ENCODE results near the gene TMEM59. TPM values are rescaled to one million over a fixed set of nuclear protein-coding genes. Genes with fewer than 3 reads are reported as not detected.
"Not testable (repeated sequence)": the region's sequence is repeated elsewhere in the genome, so short reads cannot be mapped to it uniquely, and the experiment has no call there.

The TMEM59 gene
- total RNA-seq, 1 experiment from 2014 or later, result 239 TPM

- no peak overlapping the region for H3K4me3 ChIP-seq
- CTCF ChIA-PET, result no interaction called here
- no peak overlapping the region for H2AFZ ChIP-seq
Measured at GRCh38 chr1:54028306-54029251, 24.4 kb downstream of the TMEM59 start.

GRCh38 chr1:54027848-54028247 lies 25.2 kb downstream of the TMEM59 start:
- Histone ChIP-seq H3K27me3 (ENCODE audit: insufficient read depth, low read depth) (no peaks in the 10 kb centered on the region), H4K20me1 (ENCODE audit: insufficient read depth) (no peaks in the 10 kb centered on the region), H3K27ac (no peak overlapping the region), H3K4me3 (no peak overlapping the region), H3K79me2 (ENCODE audit: low read depth) (no peaks in the 10 kb centered on the region), H3K36me3 (ENCODE audit: low read depth) (no peaks in the 10 kb centered on the region), H3K4me1 (replicated peaks; ENCODE audit: insufficient read depth) (no peaks in the 10 kb centered on the region), H2AFZ (no peak overlapping the region), H3K9me2 (ENCODE audit: insufficient read depth) (no peaks in the 10 kb centered on the region), H3F3A (ENCODE audit: insufficient read depth, low read depth) (peaks cover 7% of the 10 kb centered on the region; the same call in 1 of the 2 replicates), H3K4me2 (no peak overlapping the region), H3K9me3 (ENCODE audit: insufficient read depth, low read depth) (no peaks in the 10 kb centered on the region)
- no peak for DNase-seq
- ChIA-PET POLR2A (ENCODE audit: unreplicated experiment) (no interaction called here), CTCF (no interaction called here)
- BruUV-seq (replicated peaks), result no TSS peak
- no peak for TF ChIP-seq CTCF (conservative IDR thresholded peaks at IDR 0.05)
- TF ChIP-seq EZH2 (IDR thresholded peaks at IDR 0.05; ENCODE audit: low read depth), result no peak
- intact Hi-C loops (cut with micrococcal nuclease; ENCODE audit: unreplicated experiment), result no loop called here

More at GRCh38 chr1:54028306-54029251, 24.4 kb downstream of the TMEM59 start:
- Histone ChIP-seq H3F3A (ENCODE audit: insufficient read depth, low read depth) (peaks cover 7% of the 10 kb centered on the region; the same call in 1 of the 2 replicates), H3K27me3 (ENCODE audit: insufficient read depth, low read depth) (no peaks in the 10 kb centered on the region), H3K9me3 (ENCODE audit: insufficient read depth, low read depth) (no peaks in the 10 kb centered on the region), H3K27ac (no peak overlapping the region), H4K20me1 (ENCODE audit: insufficient read depth) (no peaks in the 10 kb centered on the region), H3K79me2 (ENCODE audit: low read depth) (no peaks in the 10 kb centered on the region), H3K4me1 (replicated peaks; ENCODE audit: insufficient read depth) (no peaks in the 10 kb centered on the region), H3K36me3 (ENCODE audit: low read depth) (no peaks in the 10 kb centered on the region), H3K9me2 (ENCODE audit: insufficient read depth) (no peaks in the 10 kb centered on the region), H3K4me2 (no peak overlapping the region)
- no peak for DNase-seq
- no TSS peak for BruUV-seq (replicated peaks)
- TF ChIP-seq CTCF (conservative IDR thresholded peaks at IDR 0.05), result no peak
- no peak for TF ChIP-seq EZH2 (IDR thresholded peaks at IDR 0.05; ENCODE audit: low read depth)
- POLR2A ChIA-PET (ENCODE audit: unreplicated experiment), result interaction anchor here (0.7 kb wide), 1 partner anchor 38 kb away, joined by 4 read pairs; no protein-coding TSS in a partner anchor
- intact Hi-C loops (cut with micrococcal nuclease; ENCODE audit: unreplicated experiment), result no loop called here

GRCh38 chr1:54024811-54025210 lies 28.2 kb downstream of the TMEM59 start:
- H3K36me3 ChIP-seq (ENCODE audit: low read depth); H3K27me3 ChIP-seq (ENCODE audit: insufficient read depth, low read depth); H4K20me1 ChIP-seq (ENCODE audit: insufficient read depth); DNase-seq; CTCF ChIA-PET; H3K79me2 ChIP-seq (ENCODE audit: low read depth); POLR2A ChIA-PET (ENCODE audit: unreplicated experiment); H2AFZ ChIP-seq; H3K9me2 ChIP-seq (ENCODE audit: insufficient read depth); H3K4me2 ChIP-seq; H3K4me1 ChIP-seq (replicated peaks; ENCODE audit: insufficient read depth); H3F3A ChIP-seq (ENCODE audit: insufficient read depth, low read depth); H3K27ac ChIP-seq; H3K4me3 ChIP-seq; H3K9me3 ChIP-seq (ENCODE audit: insufficient read depth, low read depth); BruUV-seq (replicated peaks); intact Hi-C loops (cut with micrococcal nuclease; ENCODE audit: unreplicated experiment): not testable (repeated sequence)

All from PC-9 (cell line).